ENCODE data around the gene CNTFR. TPM values are rescaled to one million over a fixed set of nuclear protein-coding genes. Genes with fewer than 3 reads are reported as not detected.

Gene CNTFR
- total RNA-seq, 4 donors from 2014 or later, result 19.8 to 40.9 (median 34.7) TPM

DNA sequence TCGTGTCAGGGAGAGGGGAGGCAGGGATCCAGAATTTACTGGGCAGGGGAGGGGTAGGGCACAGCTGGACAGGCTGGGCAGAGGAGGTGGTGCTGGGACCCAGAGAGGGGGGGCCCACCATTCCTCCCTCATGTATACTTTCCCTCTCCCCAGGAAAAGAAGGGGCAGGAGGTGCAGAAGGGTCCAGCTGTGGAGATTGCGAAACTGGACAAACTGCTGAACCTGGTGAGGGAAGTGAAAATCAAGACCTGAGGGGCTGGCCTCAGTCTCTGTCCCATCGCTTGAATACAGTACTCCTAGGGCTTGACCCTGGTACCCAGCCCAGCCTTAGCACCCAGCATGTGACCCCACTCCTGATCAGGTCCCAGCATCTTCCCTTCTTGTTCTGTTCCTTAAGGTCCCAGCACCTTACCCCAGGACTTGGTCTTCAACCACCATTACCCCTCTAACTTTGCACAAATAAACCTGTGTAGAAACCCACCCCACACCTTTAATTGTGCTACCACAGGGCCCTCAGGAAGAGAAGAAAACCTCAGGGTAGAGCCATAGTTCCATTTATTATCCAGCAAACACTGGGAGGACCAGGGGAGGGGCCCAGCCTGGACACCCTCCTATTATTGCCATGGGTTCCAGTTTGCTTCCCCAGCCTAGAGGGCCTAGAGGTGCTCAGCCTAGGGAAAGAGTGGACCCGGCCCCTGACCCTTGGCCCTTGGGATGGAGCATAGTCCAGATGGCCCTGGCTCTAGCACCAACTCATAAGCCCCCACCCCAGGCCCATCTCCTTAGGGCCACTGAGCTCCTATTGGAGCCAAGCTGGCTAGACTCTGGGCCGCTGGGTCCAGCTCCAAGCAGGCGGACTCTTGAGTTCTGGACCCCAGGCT lies 68.8 kb downstream of the CNTFR start:
- no peak overlapping the region for H3K4me3 ChIP-seq
- no peak for DNase-seq (ENCODE audit: low spot score in 2 of 2)
- 85 to 92% methylated on average over 5 to 6 of the region's 6 CpGs for WGBS, 2 donors

GRCh38 chr9:34520096-34520495 lies 69.4 kb downstream of the CNTFR start:
- Histone ChIP-seq H3K27ac (no peak overlapping the region), H3K36me3 (no peaks in the 10 kb centered on the region), H3K4me3 (no peak overlapping the region), H3K4me1 (peaks cover 0 to 22% (median 5%) of the 10 kb centered on the region in 4 donors), H3K27me3 (no peaks in the 10 kb centered on the region), H3K9me3 (no peaks in the 10 kb centered on the region)
- TF ChIP-seq POLR2A (IDR thresholded peaks at IDR 0.05), result no peak
- TF ChIP-seq CTCF (IDR thresholded peaks at IDR 0.05), result no peak
- TF ChIP-seq EP300 (IDR thresholded peaks at IDR 0.05), result no peak
- WGBS, 2 donors, result 89% methylated on average over 6 of the region's 6 CpGs
- no peak for DNase-seq (ENCODE audit: low spot score in 2 of 2)

More for the DNA sequence above, 68.8 kb downstream of the CNTFR start:
- Histone ChIP-seq H3K36me3 (no peaks in the 10 kb centered on the region), H3K27ac (no peak overlapping the region), H3K9me3 (no peaks in the 10 kb centered on the region), H3K27me3 (no peaks in the 10 kb centered on the region), H3K4me1 (peaks cover 0 to 22% (median 5%) of the 10 kb centered on the region in 4 donors)
- TF ChIP-seq POLR2A (IDR thresholded peaks at IDR 0.05) (no peak), EP300 (IDR thresholded peaks at IDR 0.05) (no peak), CTCF (IDR thresholded peaks at IDR 0.05) (no peak)

DNA sequence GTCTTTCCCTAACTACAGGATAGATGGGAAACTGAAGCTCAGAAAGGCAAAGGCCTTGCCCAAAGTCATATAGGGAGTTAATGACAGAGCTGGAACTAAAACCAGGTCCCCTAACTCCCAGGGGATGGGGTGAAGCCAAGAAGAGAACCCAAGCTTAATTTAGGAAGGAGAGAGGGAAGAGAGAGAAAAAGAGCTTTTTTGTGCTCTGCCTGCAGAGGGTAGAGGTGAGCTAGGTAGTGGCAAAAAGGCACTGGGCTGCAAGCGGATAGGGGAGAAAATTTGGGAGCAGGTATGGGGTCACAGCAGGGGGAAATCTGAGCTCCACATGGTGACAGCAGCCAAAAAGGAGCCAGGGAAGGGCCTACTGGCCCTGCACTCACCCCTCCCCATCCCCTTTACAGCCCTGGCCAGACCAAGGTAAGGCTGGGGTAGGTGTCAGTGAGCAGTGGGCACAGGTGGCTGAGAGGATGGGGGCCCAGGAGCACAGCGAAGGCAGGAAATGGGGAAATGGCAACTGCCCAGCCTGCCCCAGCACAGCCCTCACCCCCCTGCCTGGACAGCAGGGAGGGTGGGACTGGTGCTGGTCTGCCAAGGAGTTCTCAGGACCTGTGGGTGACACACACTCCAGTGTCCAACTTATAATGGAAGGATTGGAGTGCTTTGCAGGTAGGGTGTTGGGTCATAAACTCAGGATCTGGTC lies 70.1 kb downstream of the CNTFR start:
- 82 to 98% methylated on average over 2 of the region's 2 CpGs for WGBS, 2 donors
- no peak for DNase-seq (ENCODE audit: low spot score in 2 of 2)

DNA sequence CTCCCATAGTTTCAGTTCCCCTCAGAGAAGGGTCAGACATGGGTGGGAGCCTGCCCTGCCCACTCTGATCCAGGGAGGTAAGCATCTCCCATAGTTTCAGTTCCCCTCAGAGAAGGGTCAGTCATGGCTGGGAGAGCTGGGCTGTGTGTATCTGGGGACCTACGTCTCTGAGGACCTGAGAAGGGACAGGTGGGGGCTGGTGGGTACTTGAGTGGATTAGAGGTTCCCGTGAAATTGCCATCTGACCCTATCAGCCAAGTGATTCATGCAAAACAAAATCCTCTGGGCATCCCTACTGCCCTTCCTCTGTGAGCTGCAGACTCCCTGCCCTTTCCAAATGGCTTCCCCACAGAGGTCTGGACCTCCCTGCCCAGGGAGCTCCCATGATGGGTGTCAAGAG lies 70.6 kb downstream of the CNTFR start:
- WGBS, 2 donors, result 87 to 90% methylated on average over 2 of the region's 2 CpGs
- TF ChIP-seq CTCF (IDR thresholded peaks at IDR 0.05) (no peak), EP300 (IDR thresholded peaks at IDR 0.05) (no peak), POLR2A (IDR thresholded peaks at IDR 0.05) (no peak)
- Histone ChIP-seq H3K27me3 (no peaks in the 10 kb centered on the region), H3K27ac (no peak overlapping the region), H3K4me1 (peaks cover 0 to 23% (median 5%) of the 10 kb centered on the region in 4 donors), H3K9me3 (no peaks in the 10 kb centered on the region), H3K4me3 (no peak overlapping the region), H3K36me3 (no peaks in the 10 kb centered on the region)
- DNase-seq (ENCODE audit: low spot score in 2 of 2), result no peak

More for the DNA sequence above, 70.1 kb downstream of the CNTFR start:
- H3K36me3 ChIP-seq, result no peaks in the 10 kb centered on the region
- TF ChIP-seq EP300 (IDR thresholded peaks at IDR 0.05) (no peak), POLR2A (IDR thresholded peaks at IDR 0.05) (no peak), CTCF (IDR thresholded peaks at IDR 0.05) (no peak)
- H3K27me3 ChIP-seq, result no peaks in the 10 kb centered on the region
- no peak overlapping the region for H3K4me3 ChIP-seq
- H3K9me3 ChIP-seq, result no peaks in the 10 kb centered on the region
- no peak overlapping the region for H3K27ac ChIP-seq
- peaks cover 0 to 22% (median 5%) of the 10 kb centered on the region in 4 donors for H3K4me1 ChIP-seq
